ENCODE results near the gene CCDC121.
"Not testable (repeated sequence)": the region's sequence is repeated elsewhere in the genome, so short reads cannot be mapped to it uniquely, and the experiment has no call there.

The CCDC121 gene

DNA sequence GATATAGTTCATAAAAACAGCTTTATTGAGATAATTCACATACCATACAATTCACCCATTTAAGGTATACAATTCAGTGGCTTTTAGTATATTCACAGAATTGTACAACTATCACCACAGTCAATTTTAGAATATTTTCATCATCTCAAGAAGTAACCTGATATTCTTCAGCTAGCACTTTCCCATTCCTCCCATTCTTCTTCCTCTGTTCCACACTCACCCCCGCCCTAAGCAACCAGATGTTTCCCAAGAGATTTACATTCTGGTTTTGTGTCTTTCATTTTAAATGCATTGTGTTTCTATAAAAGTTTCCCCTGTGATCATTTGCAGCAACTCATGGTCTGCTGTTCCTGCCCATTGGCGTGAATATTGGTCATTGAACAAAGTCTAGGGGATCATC, 5.5 kb upstream of the CCDC121 start:
- no peak for DNase-seq

DNA sequence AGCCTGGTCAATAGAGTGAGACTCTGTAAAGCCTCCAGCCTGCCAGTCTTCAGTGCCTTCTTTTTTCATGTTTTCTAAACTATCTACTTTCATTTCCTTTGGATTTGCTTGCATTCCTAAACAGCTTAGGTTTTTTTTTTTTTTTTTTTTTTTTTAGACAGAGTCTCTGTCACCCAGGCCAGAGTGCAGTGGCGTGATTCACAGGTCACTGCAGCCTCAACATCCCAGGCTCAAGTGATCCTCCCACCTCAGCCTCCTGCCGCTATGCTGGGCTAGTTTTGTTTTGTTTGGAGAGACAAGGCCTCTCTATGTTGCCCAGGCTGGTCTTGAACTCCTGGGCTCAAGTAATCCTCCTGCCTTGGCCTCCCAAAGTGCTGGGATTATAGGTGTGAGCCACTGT, 1.4 kb upstream of the CCDC121 start:
- DNase-seq, result not testable (repeated sequence)

DNA sequence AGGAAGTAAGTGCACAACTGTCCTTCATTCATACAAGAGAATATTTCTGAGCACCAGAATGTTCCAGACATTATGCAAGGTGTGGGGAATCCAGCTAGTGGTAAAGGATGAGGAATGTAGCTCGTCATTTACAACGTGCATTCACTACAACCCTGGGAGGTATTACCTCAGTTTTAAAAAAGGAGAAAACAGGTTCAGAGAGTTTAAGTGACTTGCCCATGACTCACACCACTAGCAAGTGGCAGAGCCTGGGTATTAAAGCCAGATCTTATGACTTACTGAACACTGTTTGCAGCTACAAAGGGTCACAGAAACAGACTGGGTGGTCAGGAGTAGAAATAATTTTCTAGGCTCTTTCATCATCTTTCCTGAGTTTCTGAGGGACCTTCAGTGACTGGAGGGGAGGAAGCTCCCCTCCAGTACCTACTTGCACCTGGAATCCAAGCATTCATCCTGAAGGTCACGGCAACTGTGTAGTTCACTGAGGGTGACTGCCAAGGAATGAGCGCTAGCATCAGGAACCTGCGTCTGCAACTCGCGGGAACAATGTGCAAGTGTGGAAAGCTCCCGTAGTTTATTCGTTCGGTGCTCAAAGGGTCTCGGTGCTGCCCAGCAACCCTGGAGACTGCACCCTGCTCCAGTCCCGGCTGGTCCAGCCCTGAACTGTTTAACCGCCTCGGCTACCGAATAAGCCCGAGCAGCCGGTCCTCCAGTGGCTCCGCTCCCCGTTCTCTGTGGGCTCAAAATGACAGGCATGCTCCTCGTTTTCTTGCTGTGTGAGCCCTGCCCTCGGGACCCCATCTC, 647 bp downstream of the CCDC121 start:
- DNase-seq, result no peak

DNA sequence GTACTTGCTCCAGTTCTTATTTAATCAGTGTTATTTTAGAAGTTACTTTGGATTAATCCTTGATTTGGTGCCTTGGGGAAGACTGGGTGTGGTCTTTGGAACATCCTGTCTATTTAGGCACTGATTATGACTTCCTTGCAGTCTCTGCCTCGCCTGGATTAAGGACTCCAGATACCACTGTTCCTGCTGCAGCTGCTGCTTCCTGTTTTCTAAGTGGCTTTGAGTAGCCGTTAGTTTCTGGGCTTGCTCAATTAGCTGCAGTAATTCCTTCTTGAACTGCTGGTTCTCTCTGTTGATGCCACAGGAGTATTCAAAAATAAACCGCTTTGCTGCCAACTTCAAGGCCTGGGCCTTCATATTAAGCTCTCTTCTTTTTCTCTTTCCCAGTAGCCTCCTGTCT, 1.9 kb downstream of the CCDC121 start:
- not testable (repeated sequence) for DNase-seq

DNA sequence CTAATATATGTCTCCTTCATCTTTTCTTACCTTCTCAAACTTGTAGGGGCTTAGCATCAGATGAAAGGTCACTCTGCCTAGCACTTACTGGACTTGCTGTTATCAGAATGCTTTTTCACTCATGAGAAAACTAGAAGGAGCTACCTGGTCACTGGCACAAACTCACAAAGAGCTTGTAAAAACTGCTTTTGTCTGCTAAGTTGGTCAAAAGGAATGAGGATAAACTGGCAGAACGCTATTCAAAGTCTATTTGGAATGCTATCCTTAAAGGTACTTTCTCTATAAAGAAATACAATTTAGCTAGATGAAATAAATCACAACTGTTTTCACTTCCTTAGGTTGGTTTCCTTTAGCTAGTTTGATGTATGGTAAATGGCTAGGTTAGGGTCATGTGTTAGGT, 2.5 kb downstream of the CCDC121 start:
- not testable (repeated sequence) for DNase-seq

DNA sequence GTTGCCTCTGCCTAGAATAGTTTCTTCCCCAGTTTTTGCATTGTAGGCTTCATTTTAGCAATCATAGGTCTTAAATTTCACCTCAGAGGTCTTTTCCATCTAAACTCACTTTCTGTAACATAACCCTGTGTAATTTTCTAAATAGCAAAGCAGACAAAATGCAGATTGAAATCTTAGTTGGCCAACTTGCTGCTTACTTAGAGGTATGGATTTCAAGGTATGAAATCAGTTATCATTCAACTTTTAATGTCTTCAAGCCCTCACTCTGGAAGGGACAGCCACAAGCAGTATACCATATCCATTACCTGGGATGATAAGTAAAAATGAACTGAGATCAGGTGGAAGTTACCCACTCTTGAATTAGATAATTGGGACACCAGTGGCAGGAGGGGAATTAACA, 3.9 kb downstream of the CCDC121 start:
- DNase-seq, result no peak

DNA sequence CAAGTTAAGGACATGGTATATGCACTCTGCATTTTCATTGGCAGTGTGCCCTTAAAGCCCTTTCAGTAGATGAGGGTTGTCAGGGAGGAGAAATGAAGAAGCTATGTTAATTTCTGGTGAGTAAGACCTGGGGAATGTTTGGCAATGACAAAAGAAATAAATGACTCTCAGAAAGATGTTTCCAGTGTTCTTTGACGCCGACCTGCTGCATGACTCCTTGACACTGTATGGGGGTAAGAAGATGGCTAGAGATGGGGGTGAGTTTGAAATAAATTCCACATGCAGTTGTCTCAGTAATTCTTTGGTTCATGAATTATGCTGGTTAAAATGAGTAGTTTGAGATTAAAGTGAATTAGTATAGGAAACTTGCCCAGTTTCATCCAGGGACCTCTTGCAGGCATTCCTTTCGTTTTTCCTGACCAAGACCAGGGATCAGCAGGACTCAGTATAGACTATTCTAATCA, 5.9 kb downstream of the CCDC121 start:
- no peak for DNase-seq

DNA sequence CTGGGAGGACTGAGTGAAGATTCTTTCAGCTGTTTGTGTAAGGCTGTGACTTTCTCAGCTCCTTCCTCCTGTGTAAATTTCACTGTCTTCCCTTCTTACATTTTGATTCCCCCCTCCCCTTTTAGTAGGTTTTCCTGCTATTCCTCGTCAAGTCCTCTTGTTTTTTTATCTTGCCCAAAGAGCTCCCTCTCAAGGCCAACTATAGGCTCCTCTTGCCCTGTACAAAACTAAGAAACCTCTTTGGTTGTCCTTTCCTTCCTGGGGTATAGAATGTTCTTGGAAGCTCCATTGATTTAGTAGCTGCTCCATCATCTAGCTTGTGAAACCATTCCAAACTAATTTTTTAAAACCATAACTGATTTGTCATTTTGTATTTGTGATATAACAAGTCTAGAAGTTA, 7.3 kb downstream of the CCDC121 start:
- no peak for DNase-seq

DNA sequence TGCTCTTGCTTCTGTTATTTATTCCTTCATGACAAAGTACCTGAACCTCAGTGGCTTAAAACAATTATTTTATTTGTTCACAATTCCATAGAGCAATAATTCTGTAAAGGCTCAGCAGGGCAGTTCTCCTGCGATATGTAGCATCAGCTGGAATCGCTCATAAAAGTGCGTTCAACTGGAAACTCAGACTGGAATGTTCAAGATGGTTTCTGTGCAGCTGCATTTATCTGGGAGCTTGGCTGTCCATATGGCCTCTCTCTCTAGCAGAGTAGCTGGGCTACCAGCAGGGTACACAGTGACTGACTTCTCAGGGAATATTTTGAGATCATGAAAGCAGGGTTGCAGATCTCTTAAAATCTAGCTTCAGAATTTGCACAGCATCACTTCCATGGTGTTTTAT, 13.5 kb downstream of the CCDC121 start:
- DNase-seq, result no peak

DNA sequence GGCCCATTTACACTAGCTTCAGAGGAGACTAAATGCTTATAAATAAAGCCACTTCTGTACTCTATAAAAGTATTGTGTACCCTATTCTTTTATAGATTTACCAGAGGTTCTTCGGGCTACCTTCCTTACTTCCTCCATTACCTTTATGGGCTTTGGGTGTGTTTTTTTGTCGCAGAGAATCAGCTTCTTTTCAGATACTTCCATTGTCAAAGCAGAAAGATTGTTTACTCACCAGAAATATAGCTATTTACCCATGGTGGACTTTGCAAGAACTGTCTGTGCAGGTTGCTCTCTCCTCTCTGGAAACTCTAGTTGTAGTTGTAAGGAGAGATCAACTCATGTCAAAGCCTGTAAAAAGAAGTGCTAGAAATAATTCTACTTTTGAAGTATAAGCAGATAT, 14.8 kb downstream of the CCDC121 start:
- no peak for DNase-seq

DNA sequence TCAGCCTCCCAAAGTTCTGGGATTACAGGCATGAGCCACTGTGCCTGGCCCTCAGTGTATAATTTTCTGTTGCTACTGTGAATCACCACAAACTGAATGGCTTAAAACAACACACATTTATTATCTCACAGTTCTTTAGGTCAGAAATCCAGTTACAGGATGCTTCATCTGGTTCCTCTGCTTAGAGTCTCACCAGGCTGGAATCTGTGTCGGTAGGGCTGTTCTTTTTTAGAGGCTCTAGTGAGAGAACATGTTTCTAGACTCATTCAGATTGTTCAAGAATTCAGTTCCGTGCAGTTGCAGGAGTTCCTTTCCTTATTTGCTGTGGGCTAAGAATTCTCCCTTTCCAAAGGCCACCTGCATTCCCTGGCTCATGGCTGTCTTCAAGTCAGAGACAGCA, 22.2 kb downstream of the CCDC121 start:
- no peak for DNase-seq

DNA sequence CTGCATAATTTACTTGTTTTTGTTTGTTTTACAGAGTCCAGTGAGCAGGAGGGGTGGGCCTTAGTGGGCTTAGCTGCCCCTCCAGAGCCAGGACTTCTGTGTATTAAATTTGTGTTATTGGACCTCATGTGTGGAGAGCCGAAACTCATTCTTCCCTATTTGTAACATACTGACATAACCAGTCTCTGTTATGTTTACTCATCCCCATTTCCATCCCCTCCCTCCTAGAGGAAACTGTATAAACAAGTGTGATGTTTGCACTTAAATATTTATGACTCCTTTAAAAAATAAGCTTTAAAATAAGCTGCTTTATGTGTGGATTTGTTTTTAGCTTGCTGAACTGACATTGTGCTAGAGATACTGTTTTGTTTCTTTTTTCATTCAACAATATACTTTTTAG, 32.2 kb downstream of the CCDC121 start:
- DNase-seq, result no peak

DNA sequence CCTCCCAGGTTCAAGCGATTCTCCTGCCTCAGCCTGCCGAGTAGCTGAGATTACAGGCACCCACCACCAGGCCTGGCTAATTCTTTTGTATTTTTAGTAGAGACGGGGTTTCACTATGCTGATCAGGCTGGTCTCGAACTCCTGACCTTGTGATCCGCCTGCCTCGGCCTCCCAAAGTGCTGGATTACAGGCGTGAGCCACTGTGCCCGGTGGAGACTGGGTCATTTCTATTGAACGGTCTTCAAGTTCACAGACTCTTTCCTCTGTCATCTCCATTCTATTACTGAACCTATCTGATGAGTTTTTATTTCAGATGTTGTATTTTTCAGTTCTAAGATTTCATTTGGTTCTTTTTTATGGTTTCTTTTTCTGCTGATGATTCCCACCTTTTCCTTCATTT, 33.4 kb downstream of the CCDC121 start:
- not testable (repeated sequence) for DNase-seq

DNA sequence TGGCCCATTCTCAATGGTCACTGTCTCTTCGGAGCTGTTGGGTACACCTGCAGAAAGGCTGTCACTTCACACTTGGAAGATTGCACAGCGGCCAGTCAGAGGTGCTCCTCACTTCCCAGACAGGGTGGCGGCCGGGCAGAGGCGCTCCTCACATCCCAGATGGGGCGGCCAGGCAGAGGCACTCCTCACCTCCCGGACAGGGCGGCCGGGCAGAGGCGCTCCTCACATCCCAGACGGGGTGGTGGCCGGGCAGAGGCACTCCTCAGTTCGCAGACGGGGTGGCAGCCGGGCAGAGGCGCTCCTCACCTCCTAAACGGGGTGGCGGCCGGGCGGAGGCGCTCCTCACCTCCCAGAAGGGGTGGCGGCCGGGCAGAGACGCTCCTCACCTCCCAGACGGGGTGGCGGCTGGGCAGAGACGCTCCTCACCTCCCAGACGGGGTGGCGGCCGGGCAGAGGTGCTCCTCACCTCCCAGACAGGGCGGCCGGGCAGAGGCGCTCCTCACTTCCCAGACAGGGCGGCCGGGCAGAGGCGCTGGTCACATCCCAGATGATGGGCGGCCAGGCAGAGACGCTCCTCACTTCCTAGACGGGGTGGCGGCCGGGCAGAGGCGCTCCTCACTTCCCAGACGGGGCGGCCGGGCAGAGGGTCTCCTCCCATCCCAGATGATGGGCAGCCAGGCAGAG, 34.6 kb downstream of the CCDC121 start:
- DNase-seq, result not testable (repeated sequence)

DNA sequence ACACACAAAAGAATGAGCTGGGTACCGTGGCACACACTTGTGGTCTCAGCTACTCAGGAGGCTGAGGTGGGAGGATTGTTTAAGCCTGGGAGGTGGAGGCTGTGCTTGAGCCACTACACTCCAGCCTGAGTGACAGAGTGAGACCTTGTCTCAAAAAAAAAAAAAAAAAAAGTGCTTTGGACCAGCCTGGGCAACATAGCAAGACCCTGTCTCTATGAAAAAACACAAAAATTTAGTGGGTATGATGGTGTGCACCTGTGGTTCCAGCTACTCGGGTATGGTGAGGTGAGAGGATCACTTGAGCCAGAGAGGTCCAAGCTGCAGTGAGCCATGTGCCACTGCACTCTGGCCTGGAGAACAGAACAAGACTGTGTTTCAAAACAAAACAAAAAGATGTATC, 35.6 kb downstream of the CCDC121 start:
- no peak for DNase-seq

DNA sequence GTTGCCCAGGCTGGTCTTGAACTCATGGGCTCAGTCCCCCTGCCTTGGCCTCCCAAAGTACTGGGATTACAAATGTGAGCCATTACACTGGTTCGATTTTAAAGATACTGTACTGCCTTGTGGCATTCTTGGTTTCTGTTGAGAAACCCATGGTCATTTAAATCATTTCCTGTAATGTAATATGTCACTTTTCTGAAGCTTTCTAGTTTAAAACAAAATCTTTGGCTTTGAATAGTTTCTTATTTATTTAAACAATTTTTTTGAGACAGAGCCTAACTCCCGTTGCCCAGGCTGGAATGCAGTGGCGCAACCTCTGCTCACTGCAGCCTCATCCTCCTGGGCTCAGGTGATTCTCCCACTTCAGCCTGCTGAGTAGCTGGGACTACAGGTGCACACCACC, 37.1 kb downstream of the CCDC121 start:
- no peak for DNase-seq

DNA sequence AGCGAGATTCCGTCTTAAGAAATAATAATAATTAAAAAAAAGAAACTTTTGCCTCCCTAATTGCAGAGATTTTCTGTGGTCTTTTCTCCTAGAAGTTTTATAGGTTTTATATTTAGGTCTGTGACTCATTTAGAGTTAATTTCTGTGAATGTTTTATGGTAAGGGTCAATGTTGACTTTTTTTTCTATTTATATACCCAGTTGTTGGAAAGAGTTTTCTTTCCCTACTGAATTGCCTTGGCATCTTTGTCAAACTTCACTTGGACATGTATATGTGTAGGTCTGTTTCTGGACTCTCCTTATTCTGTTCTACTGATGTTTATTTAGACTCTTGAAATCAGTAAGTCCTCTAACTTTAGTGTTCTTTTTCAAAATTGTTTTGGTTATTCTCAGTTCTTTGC, 40.5 kb downstream of the CCDC121 start:
- no peak for DNase-seq

DNA sequence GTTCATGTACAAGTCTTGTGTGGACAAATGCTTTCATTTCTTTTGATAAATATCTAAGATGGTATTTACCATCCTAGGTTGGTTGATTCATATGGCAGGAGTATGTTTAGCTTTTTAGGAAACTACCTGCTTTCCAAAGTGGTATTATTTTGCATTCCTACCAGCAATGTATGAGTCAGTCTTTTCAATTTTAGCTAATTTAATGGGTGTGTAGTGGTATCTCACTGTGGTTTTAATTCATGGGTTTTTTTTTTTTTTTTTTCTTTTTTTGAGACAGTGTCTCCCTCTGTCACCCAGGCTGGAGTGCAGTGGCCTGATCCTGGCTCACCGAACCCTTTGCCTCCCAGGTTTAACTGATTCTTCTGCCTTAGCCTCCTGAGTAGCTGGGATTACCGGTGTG, 41.8 kb downstream of the CCDC121 start:
- no peak for DNase-seq

DNA sequence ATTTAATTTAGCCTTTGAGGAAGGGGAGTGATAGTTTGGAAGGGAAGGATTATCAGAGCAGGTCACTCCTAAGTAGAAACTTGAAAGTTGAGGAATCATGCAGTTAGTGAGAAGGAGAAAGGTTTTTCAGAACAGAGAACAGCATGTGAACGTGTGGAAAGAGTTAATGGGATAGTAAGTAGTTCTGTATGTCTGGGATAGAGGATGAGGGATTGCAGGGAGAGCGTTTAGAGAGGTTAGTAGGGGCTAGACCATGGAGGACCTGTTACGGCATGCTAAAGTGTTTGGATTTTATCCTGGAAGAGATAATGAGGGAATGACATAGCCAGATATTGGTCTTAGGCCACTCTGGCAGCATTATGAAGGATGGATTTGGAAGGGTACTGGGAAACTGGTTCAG, 44.2 kb downstream of the CCDC121 start:
- DNase-seq, result no peak

DNA sequence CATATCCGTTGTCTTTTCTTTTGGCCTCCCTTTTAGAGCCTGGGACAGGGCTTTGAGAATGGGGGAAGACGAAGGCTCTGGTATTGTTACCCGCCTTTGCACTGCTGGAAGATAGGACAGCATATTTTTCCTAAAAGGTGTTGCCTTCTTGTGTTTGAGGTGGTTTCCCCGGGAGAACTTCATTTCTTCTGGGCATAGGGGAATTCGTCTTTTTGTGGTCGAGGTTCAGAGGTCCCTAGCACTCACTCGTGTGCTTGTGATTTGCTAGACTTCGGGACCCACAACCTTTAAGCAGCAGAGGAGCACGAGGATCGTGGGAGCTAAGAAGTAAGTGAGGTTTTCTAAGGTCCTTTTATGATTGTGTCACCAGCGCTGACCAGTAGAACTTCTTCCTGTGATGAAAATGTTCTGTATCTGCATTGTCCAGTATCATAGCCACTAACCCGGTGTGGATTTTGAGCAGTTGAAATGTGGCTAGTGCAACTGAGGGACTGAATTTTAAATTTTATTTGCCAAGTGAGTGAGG, 45.4 kb downstream of the CCDC121 start:
- no peak for DNase-seq

DNA sequence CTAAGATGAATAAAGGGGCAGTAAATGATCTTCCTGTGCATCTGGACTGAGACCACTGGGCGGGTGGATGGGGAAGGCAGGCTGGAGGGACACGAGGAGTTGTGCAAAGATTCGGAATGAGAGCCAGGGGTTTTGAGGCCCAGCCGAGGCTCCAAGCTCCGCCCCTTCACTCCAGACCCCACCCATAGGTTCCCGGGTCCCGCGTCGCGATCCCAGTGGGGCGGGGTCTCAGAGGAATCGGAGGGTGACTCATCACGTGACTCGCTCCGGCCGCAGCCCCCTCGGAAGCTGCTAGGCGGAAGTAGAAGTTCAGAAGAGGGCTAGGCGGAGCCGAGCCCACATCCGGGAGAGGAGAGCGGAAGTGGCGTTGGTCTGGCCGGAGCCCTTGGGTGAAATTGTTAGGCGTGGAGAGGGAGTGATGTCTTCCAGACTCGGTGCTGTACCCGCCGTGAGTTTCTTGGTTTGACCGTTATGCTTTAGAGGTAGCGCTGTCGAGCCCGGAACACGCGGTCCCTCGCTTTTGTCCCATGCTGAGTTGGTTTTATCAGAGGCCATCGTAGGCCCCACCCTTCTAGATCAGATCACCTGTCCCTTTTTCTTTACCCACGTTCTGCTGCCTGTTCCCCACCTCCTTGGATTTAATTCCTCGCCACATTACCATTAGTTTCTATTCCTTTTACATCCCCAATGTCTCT, 46.0 kb downstream of the CCDC121 start, which contains the start of gene ZNF512:
Gene ZNF512 (plus strand): TSS at position 348 of the 695 bp plus-strand sequence. CDS start 71 bp downstream, at position 419.
- DNase-seq, result peak; percentile 71

DNA sequence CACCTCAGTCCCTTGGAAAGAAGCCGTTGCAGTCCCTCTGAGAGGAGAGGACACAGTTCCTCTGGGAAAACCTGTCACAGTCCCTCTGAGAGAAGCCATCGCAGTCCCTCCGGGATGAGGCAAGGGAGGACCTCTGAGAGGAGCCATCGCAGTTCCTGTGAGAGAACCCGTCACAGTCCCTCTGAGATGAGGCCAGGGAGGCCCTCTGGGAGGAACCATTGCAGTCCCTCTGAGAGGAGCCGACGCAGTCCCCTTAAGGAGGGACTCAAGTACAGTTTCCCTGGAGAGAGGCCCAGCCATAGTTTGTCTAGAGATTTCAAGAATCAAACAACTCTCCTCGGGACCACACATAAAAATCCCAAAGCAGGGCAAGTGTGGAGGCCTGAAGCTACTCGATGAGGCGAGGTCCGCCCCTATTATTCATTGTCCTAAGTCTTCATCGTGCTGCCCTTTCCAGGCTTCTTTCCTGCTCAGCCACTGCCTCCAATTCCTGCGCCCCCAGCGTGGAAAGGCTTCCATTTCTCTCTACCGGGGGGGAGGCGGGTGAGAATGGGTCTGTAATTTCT, 46.6 kb downstream of the CCDC121 start:
- no peak for DNase-seq

Measured in NCI-H2029 treated with DMSO at 0.1 percent for 48 hours (cell line).